ENCODE results near the gene RNF11. TPM values are rescaled to one million over a fixed set of nuclear protein-coding genes. Genes with fewer than 3 reads are reported as not detected.

Gene RNF11
- total and polyA plus RNA-seq, 4 donors = 24.1 to 102 (median 48.7) TPM

DNA sequence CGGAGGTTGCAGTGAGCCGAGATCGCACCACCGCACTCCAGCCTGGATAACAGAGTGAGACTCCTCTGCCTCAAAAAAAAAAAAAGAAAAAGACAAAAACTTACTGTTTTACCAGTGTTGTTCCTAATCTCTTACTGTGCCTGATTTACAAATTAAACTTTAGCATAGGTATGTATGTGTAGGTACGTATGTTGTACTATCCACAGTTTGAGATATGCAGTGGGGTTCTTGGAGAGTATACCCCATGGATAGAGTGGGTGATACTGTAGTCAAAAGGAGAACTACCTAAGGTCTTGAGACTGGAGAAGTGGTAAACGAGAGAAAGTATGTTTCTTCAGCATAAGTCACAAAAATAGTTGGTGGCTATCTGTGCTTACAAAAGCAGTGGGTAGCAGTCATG lies 38.6 kb downstream of the RNF11 start:
- no peaks in the 10 kb centered on the region for H3K9me3 ChIP-seq (ENCODE audit: control insufficient read depth in 4 of 4, low read length in 3 of 4)
- no peak overlapping the region for H3K4me3 ChIP-seq (ENCODE audit: low read depth in 1 of 3, low read length in 3 of 3)
- H3K27me3 ChIP-seq (ENCODE audit: control insufficient read depth in 4 of 4, insufficient read depth in 4 of 4, low read length in 3 of 4) = no peaks in the 10 kb centered on the region
- no peak overlapping the region for H3K27ac ChIP-seq (ENCODE audit: low read depth in 1 of 2, low read length in 2 of 2)
- no peak for TF ChIP-seq ZBTB33 (IDR thresholded peaks at IDR 0.05)
- no peak for TF ChIP-seq HNF4G (IDR thresholded peaks at IDR 0.05)
- no peak for TF ChIP-seq RXRA (IDR thresholded peaks at IDR 0.05)
- TF ChIP-seq, protein P1, sequence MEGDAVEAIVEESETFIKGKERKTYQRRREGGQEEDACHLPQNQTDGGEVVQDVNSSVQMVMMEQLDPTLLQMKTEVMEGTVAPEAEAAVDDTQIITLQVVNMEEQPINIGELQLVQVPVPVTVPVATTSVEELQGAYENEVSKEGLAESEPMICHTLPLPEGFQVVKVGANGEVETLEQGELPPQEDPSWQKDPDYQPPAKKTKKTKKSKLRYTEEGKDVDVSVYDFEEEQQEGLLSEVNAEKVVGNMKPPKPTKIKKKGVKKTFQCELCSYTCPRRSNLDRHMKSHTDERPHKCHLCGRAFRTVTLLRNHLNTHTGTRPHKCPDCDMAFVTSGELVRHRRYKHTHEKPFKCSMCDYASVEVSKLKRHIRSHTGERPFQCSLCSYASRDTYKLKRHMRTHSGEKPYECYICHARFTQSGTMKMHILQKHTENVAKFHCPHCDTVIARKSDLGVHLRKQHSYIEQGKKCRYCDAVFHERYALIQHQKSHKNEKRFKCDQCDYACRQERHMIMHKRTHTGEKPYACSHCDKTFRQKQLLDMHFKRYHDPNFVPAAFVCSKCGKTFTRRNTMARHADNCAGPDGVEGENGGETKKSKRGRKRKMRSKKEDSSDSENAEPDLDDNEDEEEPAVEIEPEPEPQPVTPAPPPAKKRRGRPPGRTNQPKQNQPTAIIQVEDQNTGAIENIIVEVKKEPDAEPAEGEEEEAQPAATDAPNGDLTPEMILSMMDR (IDR thresholded peaks at IDR 0.05; ENCODE audit: low read depth, low read length, missing input control) = no peak
- H3K9ac ChIP-seq (ENCODE audit: low read depth in 1 of 2, low read length in 2 of 2) = no peak overlapping the region
- peaks cover 2 to 21% (median 14%) of the 10 kb centered on the region in 4 donors for H3K36me3 ChIP-seq (ENCODE audit: control insufficient read depth in 4 of 4, insufficient read depth in 3 of 4, low read depth in 1 of 4, low read length in 3 of 4)
- H3K4me1 ChIP-seq (ENCODE audit: control insufficient read depth in 4 of 4, insufficient read depth in 4 of 4, low read length in 3 of 4) = no peaks in the 10 kb centered on the region
- 97% methylated on average over 6 of the region's 6 CpGs for WGBS
- DNase-seq (ENCODE audit: low spot score) = no peak

GRCh38 chr1:51276286-51276685 lies 40.2 kb downstream of the RNF11 start:
- Histone ChIP-seq H3K27me3 (ENCODE audit: control insufficient read depth in 4 of 4, insufficient read depth in 4 of 4, low read length in 3 of 4) (no peaks in the 10 kb centered on the region), H3K4me3 (ENCODE audit: low read depth in 1 of 3, low read length in 3 of 3) (no peak overlapping the region), H3K27ac (ENCODE audit: low read depth in 1 of 2, low read length in 2 of 2) (no peak overlapping the region), H3K36me3 (ENCODE audit: control insufficient read depth in 4 of 4, insufficient read depth in 3 of 4, low read depth in 1 of 4, low read length in 3 of 4) (peaks cover 2 to 8% (median 7%) of the 10 kb centered on the region in 4 donors), H3K4me1 (ENCODE audit: control insufficient read depth in 4 of 4, insufficient read depth in 4 of 4, low read length in 3 of 4) (peaks cover 0 to 5% (median 5%) of the 10 kb centered on the region in 4 donors), H3K9me3 (ENCODE audit: control insufficient read depth in 4 of 4, low read length in 3 of 4) (no peaks in the 10 kb centered on the region), H3K9ac (ENCODE audit: low read depth in 1 of 2, low read length in 2 of 2) (no peak overlapping the region)
- 96% methylated on average over 7 of the region's 7 CpGs for WGBS
- TF ChIP-seq GABPA (IDR thresholded peaks at IDR 0.05 in 1 of 2, conservative IDR thresholded peaks at IDR 0.05 in 1 of 2) (no peak), JUND (IDR thresholded peaks at IDR 0.05) (no peak), FOXA1 (IDR thresholded peaks at IDR 0.05) (no peak), HNF4G (IDR thresholded peaks at IDR 0.05) (no peak), ZBTB33 (IDR thresholded peaks at IDR 0.05) (no peak), EGR1 (IDR thresholded peaks at IDR 0.05; ENCODE audit: low read depth in 2 of 2) (no peak), FOXA2 (IDR thresholded peaks at IDR 0.05) (no peak), NR2F2 (IDR thresholded peaks at IDR 0.05) (no peak), RAD21 (IDR thresholded peaks at IDR 0.05) (no peak), RXRA (IDR thresholded peaks at IDR 0.05) (no peak), ATF3 (IDR thresholded peaks at IDR 0.05) (no peak), SP1 (IDR thresholded peaks at IDR 0.05) (no peak), TAF1 (conservative IDR thresholded peaks at IDR 0.05) (no peak), REST (IDR thresholded peaks at IDR 0.05) (no peak), YY1 (IDR thresholded peaks at IDR 0.05) (no peak), HNF4A (conservative IDR thresholded peaks at IDR 0.05) (no peak)
- TF ChIP-seq, protein P1 (IDR thresholded peaks at IDR 0.05; ENCODE audit: low read depth, low read length, missing input control) = no peak
- TF ChIP-seq, protein P2, sequence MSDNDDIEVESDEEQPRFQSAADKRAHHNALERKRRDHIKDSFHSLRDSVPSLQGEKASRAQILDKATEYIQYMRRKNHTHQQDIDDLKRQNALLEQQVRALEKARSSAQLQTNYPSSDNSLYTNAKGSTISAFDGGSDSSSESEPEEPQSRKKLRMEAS (IDR thresholded peaks at IDR 0.05) = no peak
- DNase-seq (ENCODE audit: low spot score) = no peak
